Activated T-cell treated with anti-CD3 and anti-CD28 coated beads, Interleukin-2, amount 50 U/mL, for 4 hours (primary cell): ENCODE measurements around the gene OLFML2A. TPM values are rescaled to one million over a fixed set of nuclear protein-coding genes. Genes with fewer than 3 reads are reported as not detected.

ENCODE experiments used
- ATAC-seq, 2 donors: fragments of 200-7000 bp; cut with Tn5 transposase; one replicate each; pipeline ENCODE4 v1.10.0; 2021
- DNase-seq: peaks from one replicate; pipeline ENCODE4 v3.0.0-alpha.2; 2020
- H3K27me3 Mint-ChIP-seq: one replicate; pipeline ENCODE4 v1.8.0; 2021; ENCODE audit warnings: low read depth, mixed read lengths
- H3K36me3 Mint-ChIP-seq: one replicate; pipeline ENCODE4 v1.8.0; 2022; ENCODE audit warnings: mixed read lengths; ENCODE audit not compliant: insufficient read depth
- H3K4me1 Mint-ChIP-seq: one replicate; pipeline ENCODE4 v1.8.0; 2021; ENCODE audit warnings: low read depth, mixed read lengths
- H3K4me3 Mint-ChIP-seq: one replicate; pipeline ENCODE4 v1.8.0; 2021; ENCODE audit warnings: mild to moderate bottlenecking, moderate library complexity, mixed read lengths
- H3K9me3 Mint-ChIP-seq: one replicate; pipeline ENCODE4 v1.8.0; 2021; ENCODE audit warnings: mixed read lengths
- total RNA-seq, 3 donors: library from RNA; stranded (reverse); gene quantifications; one replicate each; pipeline ENCODE4 v1.2.1, GENCODE V29; 2021

OLFML2A gene
- total RNA-seq, 3 donors from 2014 or later: 0.03 TPM; not detected in 2

GRCh38 chr9:124861342-124862229 lies 84.7 kb downstream of the OLFML2A start, which contains the start of the genes ARPC5L and RPL35:
ARPC5L (plus strand) TSS chr9:124862130; CDS start chr9:124869291, 7,161 bp downstream.
RPL35 (minus strand) TSS chr9:124861957; CDS start chr9:124861912, 45 bp downstream.
- Mint-ChIP-seq H3K27me3 (no peaks in the 10 kb centered on the region), H3K36me3 (peaks cover 41% of the 10 kb centered on the region), H3K4me3 (peak within 1 kb of the TSS; percentile 96), H3K9me3 (no peaks in the 10 kb centered on the region), H3K4me1 (peaks cover 51% of the 10 kb centered on the region)
- DNase-seq (peak; percentile 95), ATAC-seq (peak; percentile 93 to 95)

GRCh38 chr9:124863371-124863871 lies 86.5 kb downstream of the OLFML2A start:
- Mint-ChIP-seq H3K9me3 (no peaks in the 10 kb centered on the region), H3K27me3 (no peaks in the 10 kb centered on the region), H3K36me3 (peaks cover 28% of the 10 kb centered on the region), H3K4me3 (peak overlapping the region; percentile 32), H3K4me1 (peaks cover 45% of the 10 kb centered on the region)
- no peak for DNase-seq
- no peak for ATAC-seq

Other genes with a start within 250 kb of the OLFML2A start
- gene NR6A1, start 5.8 kb upstream of the OLFML2A start, total RNA-seq: 1 to 10 TPM; 2.3 to 3.5 (median 2.7) TPM
- gene WDR38, start 76.3 kb downstream of the OLFML2A start, total RNA-seq: not detected
- 1,000 to 10,000 TPM; 2,385 to 2,622 (median 2,487) TPM for gene RPL35, start 84.8 kb downstream of the OLFML2A start, total RNA-seq
- 100 to 1,000 TPM; 131 to 146 (median 146) TPM for gene ARPC5L, start 85.0 kb downstream of the OLFML2A start, total RNA-seq
- 10 to 100 TPM; 13.0 to 15.4 (median 14.0) TPM for gene GOLGA1, start 163.9 kb downstream of the OLFML2A start, total RNA-seq